ENCODE measurements around the gene ARMH2.

The ARMH2 gene

DNA sequence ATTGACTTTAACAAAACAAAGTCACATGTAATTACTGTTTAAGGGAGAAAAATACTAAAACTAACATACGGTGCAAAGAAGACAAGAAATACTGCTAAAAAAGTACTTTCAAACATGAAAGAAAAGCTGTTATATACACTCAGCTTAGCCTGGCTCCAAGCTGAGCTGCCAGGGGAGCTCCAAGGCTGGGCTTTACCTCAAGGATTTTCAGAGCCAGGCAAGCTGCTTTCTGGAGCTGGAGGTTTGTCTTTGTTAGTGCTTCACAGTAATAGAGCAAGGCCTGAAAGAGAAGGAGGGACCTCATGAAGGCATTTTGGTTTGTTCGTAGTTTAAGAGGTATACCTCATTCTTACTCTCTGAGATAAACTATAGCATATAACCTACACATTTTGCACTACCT, 19.6 kb upstream of the ARMH2 start:
- Histone ChIP-seq H3K27me3 (ENCODE audit: control insufficient read depth in 1 of 2, insufficient read depth in 2 of 2, low read length in 2 of 2) (no peaks in the 10 kb centered on the region), H3K36me3 (ENCODE audit: control insufficient read depth in 2 of 2, insufficient read depth in 2 of 2, low read length in 2 of 2) (no peaks in the 10 kb centered on the region), H3K4me1 (ENCODE audit: control insufficient read depth, insufficient read depth, low read length) (no peaks in the 10 kb centered on the region), H3K27ac (ENCODE audit: low read length) (no peak overlapping the region), H3K4me3 (ENCODE audit: low read length in 2 of 2) (no peak overlapping the region), H3K9ac (ENCODE audit: low read length in 2 of 2) (no peak overlapping the region), H3K9me3 (ENCODE audit: control insufficient read depth in 2 of 2, low read length in 2 of 2) (no peaks in the 10 kb centered on the region)

DNA sequence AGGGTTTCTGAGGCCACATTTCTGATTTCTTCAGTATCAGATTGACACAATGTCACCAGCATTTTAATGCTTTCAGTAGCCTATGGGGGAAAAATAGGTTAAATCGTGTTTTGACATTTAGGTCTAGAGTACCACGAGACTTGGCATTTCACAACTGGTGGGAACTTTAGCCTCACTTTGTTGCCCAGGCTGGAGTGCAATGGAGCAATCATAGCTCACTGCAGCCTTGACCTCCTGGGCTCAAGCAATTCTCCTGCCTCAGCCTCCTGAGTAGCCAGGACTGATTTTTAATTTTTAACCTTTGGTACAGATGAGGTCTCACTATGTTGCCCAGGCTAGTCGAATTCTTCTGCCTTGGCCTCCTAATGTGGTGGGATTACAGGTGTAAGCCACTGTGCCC, 11.0 kb upstream of the ARMH2 start:
- Histone ChIP-seq H3K27ac (ENCODE audit: low read length) (no peak overlapping the region), H3K36me3 (ENCODE audit: control insufficient read depth in 2 of 2, insufficient read depth in 2 of 2, low read length in 2 of 2) (no peaks in the 10 kb centered on the region), H3K27me3 (ENCODE audit: control insufficient read depth in 1 of 2, insufficient read depth in 2 of 2, low read length in 2 of 2) (no peaks in the 10 kb centered on the region), H3K9ac (ENCODE audit: low read length in 2 of 2) (no peak overlapping the region), H3K9me3 (ENCODE audit: control insufficient read depth in 2 of 2, low read length in 2 of 2) (no peaks in the 10 kb centered on the region), H3K4me3 (ENCODE audit: low read length in 2 of 2) (no peak overlapping the region), H3K4me1 (ENCODE audit: control insufficient read depth, insufficient read depth, low read length) (no peaks in the 10 kb centered on the region)

- no peak overlapping the region for H3K4me3 ChIP-seq (ENCODE audit: low read length in 2 of 2)
- no peaks in the 10 kb centered on the region for H3K9me3 ChIP-seq (ENCODE audit: control insufficient read depth in 2 of 2, low read length in 2 of 2)
- H3K4me1 ChIP-seq (ENCODE audit: control insufficient read depth, insufficient read depth, low read length): no peaks in the 10 kb centered on the region
- H3K27me3 ChIP-seq (ENCODE audit: control insufficient read depth in 1 of 2, insufficient read depth in 2 of 2, low read length in 2 of 2): no peaks in the 10 kb centered on the region
- no peak overlapping the region for H3K27ac ChIP-seq (ENCODE audit: low read length)
- no peak overlapping the region for H3K9ac ChIP-seq (ENCODE audit: low read length in 2 of 2)
- H3K36me3 ChIP-seq (ENCODE audit: control insufficient read depth in 2 of 2, insufficient read depth in 2 of 2, low read length in 2 of 2): no peaks in the 10 kb centered on the region
These were observed 8.9 kb upstream of the ARMH2 start for GRCh38 chr6:24807584-24807983.

DNA sequence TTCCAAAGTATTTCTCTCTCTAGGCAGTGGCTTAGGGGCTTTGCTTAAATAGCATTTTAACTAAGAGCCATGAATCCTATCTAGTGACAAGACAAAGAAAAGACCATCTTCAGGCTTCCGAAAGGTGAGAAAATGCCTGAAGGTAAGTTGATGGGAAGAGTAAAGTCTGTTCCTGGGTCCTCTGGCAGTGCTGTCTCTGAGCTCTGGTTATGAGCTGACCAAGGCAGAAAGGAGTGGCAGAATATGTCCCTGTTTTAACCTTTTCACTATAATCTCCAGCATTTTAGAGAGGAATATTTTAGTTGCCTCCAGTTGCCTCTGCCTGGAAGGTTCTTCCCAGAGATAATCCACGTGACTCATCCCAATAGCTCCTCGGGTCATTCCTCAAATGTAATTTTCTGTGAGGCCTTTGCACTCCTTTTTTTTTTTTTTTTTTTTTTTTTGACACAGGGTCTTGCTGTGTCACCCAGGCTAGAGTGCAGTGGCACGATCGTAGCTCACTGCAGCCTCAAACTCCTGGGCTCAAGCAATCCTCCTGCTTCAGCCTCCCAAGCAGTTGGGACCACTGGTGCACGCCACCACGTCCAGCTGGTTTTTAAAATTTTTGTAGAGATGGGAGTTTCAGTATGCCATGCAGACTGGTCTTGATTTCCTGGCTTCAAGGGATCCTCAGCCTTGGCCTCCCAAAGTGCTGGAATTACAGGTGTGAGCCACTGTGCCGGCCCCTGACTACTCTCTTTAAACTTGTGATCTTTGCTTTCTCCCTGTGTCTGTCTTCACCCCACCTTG, 3.7 kb upstream of the ARMH2 start:
- no peak overlapping the region for H3K9ac ChIP-seq (ENCODE audit: low read length in 2 of 2)
- H3K9me3 ChIP-seq (ENCODE audit: control insufficient read depth in 2 of 2, low read length in 2 of 2): no peaks in the 10 kb centered on the region
- no peaks in the 10 kb centered on the region for H3K4me1 ChIP-seq (ENCODE audit: control insufficient read depth, insufficient read depth, low read length)
- H3K27me3 ChIP-seq (ENCODE audit: control insufficient read depth in 1 of 2, insufficient read depth in 2 of 2, low read length in 2 of 2): no peaks in the 10 kb centered on the region
- no peak overlapping the region for H3K4me3 ChIP-seq (ENCODE audit: low read length in 2 of 2)
- H3K27ac ChIP-seq (ENCODE audit: low read length): no peak overlapping the region
- no peaks in the 10 kb centered on the region for H3K36me3 ChIP-seq (ENCODE audit: control insufficient read depth in 2 of 2, insufficient read depth in 2 of 2, low read length in 2 of 2)

- no peaks in the 10 kb centered on the region for H3K27me3 ChIP-seq (ENCODE audit: control insufficient read depth in 1 of 2, insufficient read depth in 2 of 2, low read length in 2 of 2)
- H3K9me3 ChIP-seq (ENCODE audit: control insufficient read depth in 2 of 2, low read length in 2 of 2): no peaks in the 10 kb centered on the region
- no peaks in the 10 kb centered on the region for H3K36me3 ChIP-seq (ENCODE audit: control insufficient read depth in 2 of 2, insufficient read depth in 2 of 2, low read length in 2 of 2)
- H3K27ac ChIP-seq (ENCODE audit: low read length): no peak overlapping the region
- H3K4me1 ChIP-seq (ENCODE audit: control insufficient read depth, insufficient read depth, low read length): no peaks in the 10 kb centered on the region
- no peak overlapping the region for H3K9ac ChIP-seq (ENCODE audit: low read length in 2 of 2)
- H3K4me3 ChIP-seq (ENCODE audit: low read length in 2 of 2): no peak overlapping the region
These were observed 811 bp upstream of the ARMH2 start for GRCh38 chr6:24799541-24799915.

- no peaks in the 10 kb centered on the region for H3K27me3 ChIP-seq (ENCODE audit: control insufficient read depth in 1 of 2, insufficient read depth in 2 of 2, low read length in 2 of 2)
- H3K9ac ChIP-seq (ENCODE audit: low read length in 2 of 2): no peak overlapping the region
- H3K4me3 ChIP-seq (ENCODE audit: low read length in 2 of 2): no peak overlapping the region
- H3K9me3 ChIP-seq (ENCODE audit: control insufficient read depth in 2 of 2, low read length in 2 of 2): no peaks in the 10 kb centered on the region
- H3K36me3 ChIP-seq (ENCODE audit: control insufficient read depth in 2 of 2, insufficient read depth in 2 of 2, low read length in 2 of 2): no peaks in the 10 kb centered on the region
- no peaks in the 10 kb centered on the region for H3K4me1 ChIP-seq (ENCODE audit: control insufficient read depth, insufficient read depth, low read length)
- no peak overlapping the region for H3K27ac ChIP-seq (ENCODE audit: low read length)
These were observed 1.0 kb downstream of the ARMH2 start for GRCh38 chr6:24797596-24798216.

DNA sequence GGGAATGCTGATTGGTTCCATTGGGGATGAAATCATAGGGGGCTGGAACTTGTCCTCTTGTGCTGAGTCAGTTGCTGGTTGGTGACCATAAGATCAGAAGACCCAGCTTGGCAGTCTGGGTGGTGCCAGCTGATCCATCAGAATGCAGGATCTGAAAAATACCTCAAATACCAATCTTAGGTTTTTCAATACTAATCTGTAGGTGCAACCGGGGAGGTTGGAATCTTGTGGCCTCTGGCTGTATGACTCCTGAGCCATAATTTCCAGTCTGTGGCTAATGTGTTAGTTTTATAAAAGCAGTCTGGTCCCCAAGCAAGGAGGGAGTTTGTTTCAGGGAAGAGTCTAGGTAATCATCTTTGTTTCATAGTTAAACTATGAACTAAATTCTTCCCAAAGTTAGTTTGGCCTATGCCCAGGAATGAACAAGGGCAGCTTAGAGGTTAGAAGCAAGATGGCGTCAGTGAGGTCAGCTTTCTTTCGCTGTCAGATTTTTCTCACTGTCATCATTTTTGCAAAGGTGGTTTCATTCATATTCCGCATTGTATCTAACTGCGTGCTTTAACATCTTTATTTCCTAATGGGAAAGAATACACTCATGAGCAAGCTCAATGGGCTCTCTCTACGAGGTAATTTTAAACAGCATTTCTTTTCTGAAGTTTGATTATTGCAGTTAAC, 2.0 kb downstream of the ARMH2 start:
- Histone ChIP-seq H3K9ac (ENCODE audit: low read length in 2 of 2) (no peak overlapping the region), H3K27ac (ENCODE audit: low read length) (no peak overlapping the region), H3K27me3 (ENCODE audit: control insufficient read depth in 1 of 2, insufficient read depth in 2 of 2, low read length in 2 of 2) (no peaks in the 10 kb centered on the region), H3K4me1 (ENCODE audit: control insufficient read depth, insufficient read depth, low read length) (no peaks in the 10 kb centered on the region), H3K9me3 (ENCODE audit: control insufficient read depth in 2 of 2, low read length in 2 of 2) (no peaks in the 10 kb centered on the region), H3K36me3 (ENCODE audit: control insufficient read depth in 2 of 2, insufficient read depth in 2 of 2, low read length in 2 of 2) (no peaks in the 10 kb centered on the region), H3K4me3 (ENCODE audit: low read length in 2 of 2) (no peak overlapping the region)

GRCh38 chr6:24795106-24795505, 3.6 kb downstream of the ARMH2 start:
- Histone ChIP-seq H3K36me3 (ENCODE audit: control insufficient read depth in 2 of 2, insufficient read depth in 2 of 2, low read length in 2 of 2) (no peaks in the 10 kb centered on the region), H3K9ac (ENCODE audit: low read length in 2 of 2) (no peak overlapping the region), H3K4me3 (ENCODE audit: low read length in 2 of 2) (no peak overlapping the region), H3K27ac (ENCODE audit: low read length) (no peak overlapping the region), H3K9me3 (ENCODE audit: control insufficient read depth in 2 of 2, low read length in 2 of 2) (no peaks in the 10 kb centered on the region), H3K4me1 (ENCODE audit: control insufficient read depth, insufficient read depth, low read length) (no peaks in the 10 kb centered on the region), H3K27me3 (ENCODE audit: control insufficient read depth in 1 of 2, insufficient read depth in 2 of 2, low read length in 2 of 2) (no peaks in the 10 kb centered on the region)

- Histone ChIP-seq H3K27me3 (ENCODE audit: control insufficient read depth in 1 of 2, insufficient read depth in 2 of 2, low read length in 2 of 2) (no peaks in the 10 kb centered on the region), H3K9me3 (ENCODE audit: control insufficient read depth in 2 of 2, low read length in 2 of 2) (no peaks in the 10 kb centered on the region), H3K36me3 (ENCODE audit: control insufficient read depth in 2 of 2, insufficient read depth in 2 of 2, low read length in 2 of 2) (peaks cover 0 to 6% of the 10 kb centered on the region in 2 donors), H3K9ac (ENCODE audit: low read length in 2 of 2) (no peak overlapping the region), H3K4me1 (ENCODE audit: control insufficient read depth, insufficient read depth, low read length) (no peaks in the 10 kb centered on the region), H3K4me3 (ENCODE audit: low read length in 2 of 2) (no peak overlapping the region), H3K27ac (ENCODE audit: low read length) (no peak overlapping the region)
These were observed 10.6 kb downstream of the ARMH2 start for GRCh38 chr6:24788031-24788665.

- H3K27me3 ChIP-seq (ENCODE audit: control insufficient read depth in 1 of 2, insufficient read depth in 2 of 2, low read length in 2 of 2): no peaks in the 10 kb centered on the region
- no peaks in the 10 kb centered on the region for H3K4me1 ChIP-seq (ENCODE audit: control insufficient read depth, insufficient read depth, low read length)
- H3K36me3 ChIP-seq (ENCODE audit: control insufficient read depth in 2 of 2, insufficient read depth in 2 of 2, low read length in 2 of 2): peaks cover 0 to 3% of the 10 kb centered on the region in 2 donors
- H3K9me3 ChIP-seq (ENCODE audit: control insufficient read depth in 2 of 2, low read length in 2 of 2): no peaks in the 10 kb centered on the region
- H3K27ac ChIP-seq (ENCODE audit: low read length): no peak overlapping the region
- no peak overlapping the region for H3K9ac ChIP-seq (ENCODE audit: low read length in 2 of 2)
- no peak overlapping the region for H3K4me3 ChIP-seq (ENCODE audit: low read length in 2 of 2)
These were observed 18.5 kb downstream of the ARMH2 start for GRCh38 chr6:24780206-24780605.

Data from stomach smooth muscle (tissue), 2 donors.